Activated CD4-positive, CD25-positive, alpha-beta regulatory T cell treated with anti-CD3 and anti-CD28 coated beads, Interleukin-2, amount 50 U/mL, for 24 hours (primary cell): ENCODE measurements around the gene TMEM209.
"Not testable (repeated sequence)": the region's sequence is repeated elsewhere in the genome, so short reads cannot be mapped to it uniquely, and the experiment has no call there.

Source experiments
- ATAC-seq, 2 donors: fragments of 150-1000 bp; cut with Tn5 transposase; one replicate each; pipeline ENCODE4 v1.10.0; 2021; ENCODE audit warnings: mild to moderate bottlenecking in 1 of 2, moderate library complexity in 1 of 2

TMEM209 gene

GRCh38 chr7:130160455-130160854 is 44.8 kb downstream of the TMEM209 start:
- ATAC-seq: no peak

DNA sequence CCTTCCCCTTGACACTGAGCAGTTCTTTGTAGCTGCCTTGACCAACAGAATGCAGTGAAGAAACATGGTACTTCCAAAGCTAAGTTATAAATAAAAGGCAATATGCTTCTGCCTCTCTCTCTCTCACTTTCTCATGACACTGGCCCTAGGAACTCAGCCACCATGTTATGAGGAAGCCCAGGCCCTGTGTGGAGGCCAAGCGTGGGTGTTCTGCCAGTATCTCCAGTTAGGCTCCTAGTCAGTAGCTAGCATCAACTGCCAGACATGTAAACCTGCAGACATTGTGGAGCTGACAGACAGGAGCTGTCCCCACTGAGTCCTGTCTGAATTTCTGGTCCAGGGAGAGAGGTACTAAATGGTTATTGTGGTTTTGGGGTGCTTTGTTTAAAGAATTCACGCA is 45.2 kb downstream of the TMEM209 start:
- no peak for ATAC-seq

DNA sequence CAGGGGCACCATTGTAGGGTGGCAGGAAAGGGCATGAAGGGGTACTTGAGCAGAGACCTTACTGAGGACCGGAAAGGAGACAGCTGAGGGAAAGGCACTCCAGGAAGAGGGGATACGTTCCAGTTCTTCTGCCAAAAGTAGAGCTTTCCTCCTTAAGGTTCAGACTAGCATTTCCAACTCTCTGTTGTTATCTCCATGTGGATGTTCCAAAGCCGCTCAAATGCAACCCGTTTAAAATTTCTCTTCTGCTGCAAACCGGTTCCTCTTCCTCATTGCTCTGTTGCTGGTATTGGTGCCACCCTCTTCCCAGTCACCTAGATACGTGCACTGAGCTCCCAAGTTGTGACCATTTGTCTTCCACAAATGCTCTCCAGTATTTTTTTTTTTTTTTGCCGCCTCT is 47.5 kb downstream of the TMEM209 start:
- no peak for ATAC-seq

- no peak for ATAC-seq
These were observed 49.1 kb downstream of the TMEM209 start for GRCh38 chr7:130156140-130156539.

DNA sequence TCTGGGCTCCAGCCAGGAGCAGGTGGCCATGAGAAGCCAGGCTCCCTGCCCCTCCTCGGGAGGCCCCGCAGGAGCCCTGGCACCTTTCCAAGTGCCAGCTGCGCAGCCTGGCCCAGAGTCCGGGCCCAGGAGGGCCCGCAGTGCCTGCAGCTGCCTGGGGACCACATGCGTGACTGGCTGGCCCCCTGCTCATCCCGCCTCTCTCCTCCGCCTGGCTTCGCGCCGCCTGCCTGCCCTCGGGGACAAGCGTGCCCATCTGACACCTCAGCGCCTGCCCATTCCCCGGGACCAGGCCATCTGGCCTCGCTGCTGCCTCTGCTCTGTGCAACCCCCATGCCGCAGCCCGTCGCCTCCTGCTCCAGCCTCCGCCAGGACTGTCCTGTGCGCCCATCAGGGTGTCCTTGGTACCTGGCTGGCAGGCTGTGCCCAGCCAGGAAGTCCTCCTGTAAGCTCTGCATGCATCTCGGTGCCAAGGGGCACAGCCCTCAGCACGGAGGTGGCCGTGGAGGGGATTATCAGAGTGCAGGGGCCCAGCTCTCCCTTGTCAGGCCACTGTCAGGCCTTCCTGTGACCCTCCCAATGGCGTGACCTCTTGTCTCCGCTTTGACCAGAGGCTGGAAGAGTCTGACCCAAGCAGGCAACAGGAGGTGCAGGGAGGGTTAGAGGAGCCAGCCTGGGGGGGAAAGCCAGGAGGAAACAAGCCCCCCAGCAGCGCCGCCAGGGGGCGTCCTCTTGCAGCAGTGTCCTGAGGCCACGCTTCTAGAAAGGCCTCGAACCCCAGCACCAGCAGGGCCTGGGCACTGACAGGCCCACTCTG is 50.5 kb downstream of the TMEM209 start:
- ATAC-seq: no peak

GRCh38 chr7:130154131-130154500 is 51.1 kb downstream of the TMEM209 start:
- no peak for ATAC-seq

DNA sequence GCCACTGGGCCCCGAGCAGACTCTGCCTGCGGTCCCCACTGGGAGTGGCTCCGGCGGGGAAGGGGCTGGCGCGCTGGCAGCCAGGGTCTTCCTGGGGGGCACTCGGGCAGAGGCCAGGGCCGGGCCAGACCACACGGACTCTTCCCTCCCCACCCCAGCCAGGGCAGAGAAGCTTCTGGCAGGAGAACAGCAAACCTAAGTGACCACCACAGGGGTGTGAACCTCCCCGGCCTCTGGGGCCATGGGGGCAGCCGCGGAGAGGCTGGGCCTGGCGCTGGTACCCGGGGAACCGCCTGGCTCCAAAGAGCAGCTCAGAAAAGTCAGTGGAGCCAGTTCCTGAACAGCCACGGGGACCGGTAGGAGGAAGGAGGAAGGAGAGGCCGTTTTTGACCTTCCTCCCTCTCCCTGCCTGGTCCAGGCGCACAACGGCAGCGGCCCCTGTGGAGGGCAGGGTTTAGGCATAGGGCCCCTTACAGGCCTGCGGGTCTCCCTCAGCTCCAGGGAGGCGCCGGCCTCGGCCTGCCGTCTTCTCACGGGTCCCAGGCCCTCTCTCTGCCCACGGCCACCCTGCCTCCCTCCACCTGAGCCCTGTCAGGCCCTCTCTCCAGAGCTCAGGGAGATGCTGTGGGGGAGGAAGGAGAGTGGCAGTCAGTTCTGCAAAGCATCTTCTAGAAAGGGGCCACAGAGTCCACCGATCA is 51.8 kb downstream of the TMEM209 start:
- ATAC-seq: no peak

DNA sequence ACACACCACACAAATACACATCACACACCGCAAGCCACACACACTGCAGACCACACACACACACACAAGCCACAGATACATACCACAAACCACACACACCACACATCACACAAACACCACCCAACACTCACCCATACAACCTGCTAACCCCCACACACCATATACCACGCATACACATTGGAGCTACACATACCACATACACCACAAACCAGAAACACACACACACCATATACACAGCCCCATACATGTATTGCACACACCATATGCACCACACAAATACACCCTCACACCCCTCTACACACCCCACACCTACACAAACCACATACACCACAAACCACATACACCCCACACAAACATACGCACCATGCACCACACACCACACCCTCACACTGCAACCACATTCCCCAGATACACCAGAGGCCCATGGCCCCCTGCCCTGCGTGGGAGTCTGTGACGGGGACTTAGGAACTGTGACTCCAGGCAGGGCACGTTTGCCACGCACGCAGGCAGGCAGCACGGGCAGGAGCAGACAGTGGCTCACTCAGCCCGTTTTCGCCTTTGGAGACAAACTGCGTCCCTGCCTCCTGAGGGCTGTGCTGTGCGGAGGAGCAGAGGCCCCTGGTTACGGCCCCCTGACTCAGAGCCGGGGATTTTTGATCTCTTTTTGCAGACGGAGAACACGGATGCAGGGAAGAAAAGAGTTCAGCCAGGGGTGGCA is 52.6 kb downstream of the TMEM209 start:
- no peak for ATAC-seq

DNA sequence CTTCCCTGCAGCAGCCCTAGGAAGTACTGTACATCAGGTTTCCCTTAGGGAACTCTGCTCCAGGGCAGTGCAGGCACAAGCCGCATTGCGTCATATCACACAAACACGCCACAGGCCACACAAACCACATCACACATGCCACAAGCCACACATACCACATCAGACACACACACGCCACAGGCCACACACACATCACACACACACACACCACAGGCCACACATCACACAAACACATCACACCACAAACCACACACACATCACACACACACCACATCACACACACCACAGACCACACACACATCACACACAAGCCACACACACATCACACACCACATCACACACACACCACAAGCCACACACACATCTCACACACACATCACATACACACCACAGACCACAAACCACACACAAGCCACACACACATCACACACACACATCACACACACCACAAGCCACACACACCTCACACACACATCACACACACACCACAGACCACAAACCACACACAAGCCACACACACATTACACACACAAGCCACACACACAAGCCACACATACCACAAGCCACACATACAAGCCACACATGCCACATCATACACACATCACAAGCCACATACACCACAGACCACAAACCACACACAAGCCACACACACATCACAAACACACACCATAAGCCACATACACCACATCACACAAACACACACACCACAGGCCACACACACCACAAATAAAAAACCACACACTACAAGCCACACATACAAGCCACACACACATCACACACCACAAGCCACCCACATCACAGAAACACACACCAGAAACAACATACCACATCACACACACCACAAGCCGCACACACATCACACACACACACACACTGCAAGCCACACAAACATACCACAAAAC is 53.4 kb downstream of the TMEM209 start:
- peak; percentile 50 to 62 for ATAC-seq

GRCh38 chr7:130150587-130150986 is 54.6 kb downstream of the TMEM209 start:
- no peak for ATAC-seq

DNA sequence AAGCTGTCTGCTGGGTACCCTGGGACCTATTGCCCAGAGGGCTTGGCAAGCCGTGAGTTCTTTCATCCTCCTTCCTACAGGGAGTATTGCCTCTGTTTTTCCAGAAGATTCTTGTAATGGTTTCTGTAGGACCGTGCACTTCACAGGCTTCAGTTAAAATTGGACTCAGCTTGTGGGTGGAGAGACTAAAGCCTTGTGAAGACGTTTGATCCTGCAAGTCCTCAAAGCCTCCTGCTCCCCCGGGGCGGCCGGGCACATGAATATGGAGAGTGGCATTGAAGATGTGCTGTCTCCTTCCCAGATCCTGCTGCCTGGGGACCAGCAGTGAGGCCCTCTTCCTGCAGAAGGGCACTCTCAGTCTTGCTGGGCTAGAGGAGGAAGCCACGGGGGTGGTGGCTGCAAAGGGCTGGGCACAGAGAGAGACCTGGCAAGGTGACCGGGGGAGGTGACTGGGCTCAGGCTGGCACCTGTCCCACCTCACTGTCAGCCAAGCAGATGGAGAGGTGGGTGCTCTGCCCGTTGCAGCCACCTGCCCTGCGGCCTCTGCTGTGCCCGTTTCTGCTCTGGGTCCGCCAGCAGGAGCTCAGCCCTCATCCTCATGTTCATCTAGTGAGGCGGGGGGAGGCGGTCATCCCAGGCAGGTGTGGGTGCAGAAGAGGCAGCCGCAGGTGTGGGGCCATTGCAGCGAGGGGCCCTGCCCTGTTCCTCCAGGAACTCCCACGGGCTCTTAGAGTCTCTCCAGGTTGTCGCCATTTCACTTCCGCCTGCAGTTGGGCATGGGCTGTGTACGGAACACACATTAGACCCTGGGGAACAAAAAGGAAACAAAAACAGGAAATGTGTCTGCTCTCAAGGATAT is 55.7 kb downstream of the TMEM209 start:
- ATAC-seq: no peak

GRCh38 chr7:130148561-130148960 is 56.6 kb downstream of the TMEM209 start:
- no peak for ATAC-seq

- no peak for ATAC-seq
These were observed 57.4 kb downstream of the TMEM209 start for GRCh38 chr7:130147710-130148325.

DNA sequence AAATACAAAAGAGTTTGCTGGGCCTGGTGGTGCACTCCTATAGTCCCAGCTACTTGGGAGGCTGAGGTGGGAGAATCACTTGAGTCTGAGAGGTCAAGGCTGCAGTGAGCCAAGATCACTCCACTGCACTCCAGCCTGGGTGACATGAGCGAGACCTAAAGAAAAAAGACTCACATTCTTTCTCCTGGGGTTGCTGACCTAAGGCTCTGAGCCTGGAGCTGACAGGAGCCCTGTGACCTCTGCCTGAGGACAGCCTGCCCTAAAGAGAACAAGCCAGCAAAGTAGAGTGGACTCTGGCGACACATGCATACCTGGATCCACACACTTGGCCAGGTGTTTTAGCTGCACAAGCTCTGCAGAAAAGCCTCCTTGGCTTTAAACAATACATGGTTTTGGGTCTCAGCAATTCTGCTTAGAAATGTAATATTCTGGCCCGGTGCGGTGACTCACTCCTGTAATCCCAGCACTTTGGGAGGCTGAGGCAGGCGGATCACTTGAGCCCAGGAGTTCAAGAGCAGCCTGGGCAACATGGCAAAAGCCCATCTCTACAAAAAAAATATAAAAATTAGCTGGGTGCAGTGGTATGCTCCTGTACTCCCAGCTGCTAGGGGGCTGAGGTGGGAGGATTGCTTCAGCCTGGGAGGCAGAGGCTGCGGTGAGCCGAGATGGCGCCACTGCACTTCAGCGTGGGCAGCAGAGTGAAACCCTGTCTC is 58.4 kb downstream of the TMEM209 start:
- ATAC-seq: no peak

- ATAC-seq: not testable (repeated sequence)
These were observed 59.1 kb downstream of the TMEM209 start for GRCh38 chr7:130146142-130146541.

GRCh38 chr7:130145424-130146100 is 59.6 kb downstream of the TMEM209 start:
- ATAC-seq: no peak

GRCh38 chr7:130144312-130145171 is 60.7 kb downstream of the TMEM209 start:
- ATAC-seq: no peak

DNA sequence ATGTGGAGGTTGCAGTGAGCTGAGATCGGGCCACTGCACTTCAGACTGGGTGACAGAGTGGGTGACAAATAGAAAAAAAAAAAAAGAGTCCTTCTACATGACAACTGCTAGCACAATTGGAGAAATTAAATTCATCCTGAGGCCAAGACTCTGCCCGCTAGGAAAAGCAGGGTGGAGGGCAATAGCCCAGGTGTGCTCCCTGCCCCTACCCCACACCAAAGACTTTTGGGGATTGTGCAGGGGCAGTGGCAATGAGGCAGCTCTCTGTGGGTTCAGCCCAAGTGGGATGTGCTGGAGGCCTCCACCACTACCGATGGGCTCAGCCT is 61.3 kb downstream of the TMEM209 start:
- no peak for ATAC-seq

DNA sequence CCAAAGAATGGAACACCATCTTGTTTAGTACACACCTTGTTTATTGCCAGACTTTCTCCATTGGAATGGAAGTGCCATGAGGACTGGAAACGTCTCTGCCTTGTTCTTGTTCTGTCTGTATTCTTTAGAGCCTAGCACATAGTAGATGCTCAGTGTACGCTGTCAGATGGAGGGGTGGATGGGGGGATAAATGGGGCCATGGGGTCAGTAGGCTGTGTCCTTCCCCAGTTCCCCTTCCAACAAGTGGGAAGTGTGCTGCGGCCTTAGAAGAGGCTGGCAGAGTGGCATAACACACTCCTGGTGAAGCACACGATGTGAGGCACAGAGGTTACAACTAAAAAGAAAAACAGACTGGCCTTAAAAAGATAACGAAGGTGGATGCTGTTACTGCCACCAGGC is 61.9 kb downstream of the TMEM209 start:
- no peak for ATAC-seq
